ENCODE measurements around the gene RBBP6. TPM values are rescaled to one million over a fixed set of nuclear protein-coding genes. Genes with fewer than 3 reads are reported as not detected.
"Not testable (repeated sequence)": the region's sequence is repeated elsewhere in the genome, so short reads cannot be mapped to it uniquely, and the experiment has no call there.

RBBP6 gene
- polyA plus RNA-seq, 1 of the 3 experiments (the other 2 are of a cell fraction) = 15.1 TPM

DNA sequence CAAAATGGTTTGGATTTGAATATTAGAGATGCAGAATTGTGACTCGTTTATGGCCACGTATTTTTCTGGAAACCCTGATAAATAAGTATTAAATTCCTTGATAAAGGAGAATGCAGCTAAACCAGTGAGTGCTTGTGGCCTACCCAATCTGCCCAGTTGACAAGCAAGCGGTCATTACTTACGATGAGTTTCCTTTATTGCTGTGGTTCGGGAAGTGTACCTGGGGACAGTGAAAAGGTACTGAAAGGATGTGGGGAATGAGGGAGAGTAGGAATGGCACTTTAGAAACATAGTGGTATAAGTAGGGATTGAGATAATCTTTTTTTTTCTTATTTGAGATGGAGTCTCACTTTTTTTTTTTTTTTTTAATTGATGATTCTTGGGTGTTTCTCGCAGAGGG, 33.8 kb downstream of the RBBP6 start:
- Histone ChIP-seq H3K4me2 (no peak overlapping the region), H3K4me3 (ENCODE audit: low read depth in 2 of 2, low read length in 1 of 2) (no peak overlapping the region), H3K79me2 (ENCODE audit: insufficient read depth) (no peaks in the 10 kb centered on the region), H3K9me2 (no peaks in the 10 kb centered on the region), H3F3A (replicated peaks; ENCODE audit: insufficient read depth) (peaks cover 24% of the 10 kb centered on the region), H3K27ac (ENCODE audit: low read depth in 2 of 2, low read length in 1 of 2) (no peak overlapping the region), H3K36me3 (replicated peaks in 1 of 2; ENCODE audit: control insufficient read depth in 1 of 2, insufficient read depth in 2 of 2, low read length in 1 of 2) (peaks cover 44 to 47% of the 10 kb centered on the region in 2 experiments), H3K27me3 (ENCODE audit: insufficient read depth) (no peaks in the 10 kb centered on the region), H4K20me1 (ENCODE audit: insufficient read depth) (no peaks in the 10 kb centered on the region), H3K9ac (no peak overlapping the region), H2AFZ (ENCODE audit: low read depth) (no peak overlapping the region), H3K9me3 (no peaks in the 10 kb centered on the region), H3K4me1 (ENCODE audit: control insufficient read depth in 1 of 2, insufficient read depth in 2 of 2, low read depth in 1 of 2, low read length in 1 of 2) (no peaks in the 10 kb centered on the region; a peak in 1 of 4 replicates)
- WGBS (ENCODE audit: low lambda C conversion rate) = 100% methylated on average over 6 of the region's 6 CpGs
- no peak for TF ChIP-seq RCOR1 (IDR thresholded peaks at IDR 0.05; ENCODE audit: low read length)
- TF ChIP-seq MXI1 (IDR thresholded peaks at IDR 0.05; ENCODE audit: low read depth, low read length) = no peak
- no peak for TF ChIP-seq ELF1 (IDR thresholded peaks at IDR 0.05)
- TF ChIP-seq NRF1 (IDR thresholded peaks at IDR 0.05; ENCODE audit: low read depth, low read length) = no peak
- TF ChIP-seq SMC3 (IDR thresholded peaks at IDR 0.05; ENCODE audit: low read depth, low read length) = no peak
- TF ChIP-seq SIN3A (IDR thresholded peaks at IDR 0.05; ENCODE audit: borderline replicate concordance, low read depth, low read length) = no peak
- TF ChIP-seq FOXM1 (IDR thresholded peaks at IDR 0.05; ENCODE audit: low read depth) = no peak
- TF ChIP-seq JUND (IDR thresholded peaks at IDR 0.05) = no peak
- no peak for TF ChIP-seq YY1 (IDR thresholded peaks at IDR 0.05; ENCODE audit: low read depth)
- POLR2A ChIA-PET = no interaction called here
- CTCF ChIA-PET = interaction anchor here (0.7 to 1.8 kb wide), 2 partner anchors 56 to 116 kb away, joined by 3 to 5 read pairs; no protein-coding TSS in a partner anchor
- DNase-seq = no peak

DNA sequence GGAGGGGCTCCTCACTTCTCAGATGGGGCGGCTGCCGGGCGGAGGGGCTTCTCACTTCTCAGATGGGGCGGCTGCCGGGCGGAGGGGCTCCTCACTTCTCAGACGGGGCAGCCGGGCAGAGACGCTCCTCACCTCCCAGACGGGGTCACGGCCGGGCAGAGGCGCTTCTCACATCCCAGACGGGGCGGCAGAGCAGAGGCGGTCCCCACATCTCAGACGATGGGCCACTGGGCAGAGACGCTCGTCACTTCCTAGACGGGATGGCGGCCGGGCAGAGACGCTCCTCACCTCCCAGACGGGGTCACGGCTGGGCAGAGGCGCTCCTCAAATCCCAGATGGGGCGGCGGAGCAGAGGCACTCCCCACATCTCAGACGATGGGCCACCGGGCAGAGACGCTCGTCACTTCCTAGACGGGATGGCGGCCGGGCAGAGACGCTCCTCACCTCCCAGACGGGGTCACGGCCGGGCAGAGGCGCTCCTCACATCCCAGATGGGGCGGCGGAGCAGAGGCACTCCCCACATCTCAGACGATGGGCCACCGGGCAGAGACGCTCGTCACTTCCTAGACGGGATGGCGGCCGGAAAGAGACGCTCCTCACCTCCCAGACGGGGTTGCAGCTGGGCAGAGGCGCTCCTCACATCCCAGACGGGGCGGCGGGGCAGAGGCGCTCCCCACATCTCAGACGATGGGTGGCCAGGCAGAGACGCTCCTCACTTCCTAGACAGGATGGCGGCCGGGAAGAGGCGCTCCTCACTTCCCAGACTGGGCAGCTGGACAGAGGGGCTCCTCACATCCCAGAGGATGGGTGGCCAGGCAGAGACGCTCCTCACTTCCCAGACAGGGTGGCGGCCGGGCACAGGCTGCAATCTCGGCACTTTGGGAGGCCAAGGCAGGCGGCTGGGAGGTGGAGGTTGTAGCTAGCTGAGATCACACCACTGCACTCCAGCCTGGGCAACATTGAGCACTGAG, 35.4 kb downstream of the RBBP6 start:
- H4K20me1 ChIP-seq (ENCODE audit: insufficient read depth); H3K27me3 ChIP-seq (ENCODE audit: insufficient read depth); H3K4me3 ChIP-seq (ENCODE audit: low read depth in 2 of 2, low read length in 1 of 2); DNase-seq; H3K9ac ChIP-seq; H3K79me2 ChIP-seq (ENCODE audit: insufficient read depth); H2AFZ ChIP-seq (ENCODE audit: low read depth); H3K4me1 ChIP-seq (ENCODE audit: control insufficient read depth in 1 of 2, insufficient read depth in 2 of 2, low read depth in 1 of 2, low read length in 1 of 2); H3K9me2 ChIP-seq; CTCF ChIA-PET; H3K27ac ChIP-seq (ENCODE audit: low read depth in 2 of 2, low read length in 1 of 2); H3K4me2 ChIP-seq; POLR2A ChIA-PET; H3K9me3 ChIP-seq: not testable (repeated sequence)
- Histone ChIP-seq H3K36me3 (replicated peaks in 1 of 2; ENCODE audit: control insufficient read depth in 1 of 2, insufficient read depth in 2 of 2, low read length in 1 of 2) (peaks cover 29 to 31% of the 10 kb centered on the region in 2 experiments), H3F3A (replicated peaks; ENCODE audit: insufficient read depth) (peaks cover 22% of the 10 kb centered on the region)
- 95% methylated on average over 20 of the region's 66 CpGs for WGBS (ENCODE audit: low lambda C conversion rate)

DNA sequence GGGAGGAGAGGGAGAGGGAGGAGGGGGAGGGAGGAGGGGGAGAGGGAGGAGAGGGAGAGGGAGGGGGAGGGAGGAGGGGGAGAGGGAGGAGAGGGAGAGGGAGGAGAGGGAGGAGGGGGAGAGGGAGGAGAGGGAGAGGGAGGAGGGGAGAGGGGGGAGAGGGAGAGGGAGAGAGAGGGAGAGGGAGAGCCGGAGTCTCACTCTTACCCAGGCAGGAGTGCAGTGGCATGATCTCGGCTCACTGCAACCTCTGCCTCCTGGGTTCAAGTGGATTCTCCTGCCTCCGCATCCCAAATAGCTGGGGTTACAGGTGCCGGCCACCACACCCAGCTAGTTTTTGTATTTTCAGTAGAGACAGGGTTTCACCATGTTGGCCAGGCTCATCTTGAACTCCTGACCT, 36.4 kb downstream of the RBBP6 start:
- H3K79me2 ChIP-seq (ENCODE audit: insufficient read depth); H3K9ac ChIP-seq; H3K4me2 ChIP-seq; H3K4me3 ChIP-seq (ENCODE audit: low read depth in 2 of 2, low read length in 1 of 2); H3K9me2 ChIP-seq; H4K20me1 ChIP-seq (ENCODE audit: insufficient read depth); H3K9me3 ChIP-seq; DNase-seq; H2AFZ ChIP-seq (ENCODE audit: low read depth); H3K27me3 ChIP-seq (ENCODE audit: insufficient read depth); H3K27ac ChIP-seq (ENCODE audit: low read depth in 2 of 2, low read length in 1 of 2); H3K4me1 ChIP-seq (ENCODE audit: control insufficient read depth in 1 of 2, insufficient read depth in 2 of 2, low read depth in 1 of 2, low read length in 1 of 2); POLR2A ChIA-PET: not testable (repeated sequence)
- 88% methylated on average over 4 of the region's 4 CpGs for WGBS (ENCODE audit: low lambda C conversion rate)
- CTCF ChIA-PET = interaction anchor here (1.9 to 5.3 kb wide), 2 partner anchors 59 to 113 kb away, joined by 7 to 40 read pairs; no protein-coding TSS in a partner anchor
- H3F3A ChIP-seq (replicated peaks; ENCODE audit: insufficient read depth) = peaks cover 14% of the 10 kb centered on the region
- H3K36me3 ChIP-seq (replicated peaks in 1 of 2; ENCODE audit: control insufficient read depth in 1 of 2, insufficient read depth in 2 of 2, low read length in 1 of 2) = peaks cover 21% of the 10 kb centered on the region in 2 experiments
